Fibroblast of skin of left quadriceps (primary cell): Measurements from ENCODE around the gene DNM3.

Source experiments
- DNase-seq, 2 experiments: peaks; one replicate each; pipeline ENCODE4 v3.0.0-alpha.2; 2013; ENCODE audit warnings: low read depth in 2 of 2

Gene DNM3

DNA sequence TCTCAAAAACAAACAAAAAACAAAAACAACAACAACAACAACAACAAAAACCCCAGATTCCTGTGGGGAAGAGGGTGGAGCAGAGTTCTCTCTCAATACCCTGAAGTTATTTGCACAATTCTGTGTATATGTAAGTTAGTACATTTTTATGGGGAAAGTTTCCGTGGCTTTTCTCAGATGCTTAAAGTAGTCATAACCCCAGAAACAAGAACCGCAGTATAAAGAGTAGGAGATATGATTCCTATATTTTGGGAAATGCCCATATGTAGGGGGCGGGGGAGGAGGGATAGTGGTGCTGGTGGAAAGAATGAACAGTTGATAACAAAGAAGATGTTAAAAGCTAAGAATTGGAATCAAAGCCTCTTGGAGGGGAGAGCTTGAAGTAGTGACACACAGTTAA lies 131.5 kb downstream of the DNM3 start:
- no peak for DNase-seq

DNA sequence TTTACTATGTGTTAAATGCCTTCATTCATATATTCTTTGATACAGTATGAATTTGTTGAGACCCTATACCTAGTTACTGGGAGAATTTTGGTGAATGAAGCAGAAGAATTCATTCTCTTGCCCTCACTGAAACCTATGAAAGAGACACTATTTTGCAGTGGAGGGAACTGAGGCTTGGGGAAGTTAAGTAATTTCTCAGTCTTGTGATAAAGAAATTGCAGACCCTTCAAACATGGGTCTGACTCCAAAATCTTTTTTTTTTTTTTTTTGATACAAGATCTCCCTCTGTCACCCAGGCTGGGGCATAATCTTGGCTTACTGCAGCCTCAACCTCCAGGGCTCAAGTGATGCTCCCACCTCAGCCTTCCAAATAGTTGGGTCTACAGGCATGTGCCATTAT lies 132.1 kb downstream of the DNM3 start:
- DNase-seq = no peak

DNA sequence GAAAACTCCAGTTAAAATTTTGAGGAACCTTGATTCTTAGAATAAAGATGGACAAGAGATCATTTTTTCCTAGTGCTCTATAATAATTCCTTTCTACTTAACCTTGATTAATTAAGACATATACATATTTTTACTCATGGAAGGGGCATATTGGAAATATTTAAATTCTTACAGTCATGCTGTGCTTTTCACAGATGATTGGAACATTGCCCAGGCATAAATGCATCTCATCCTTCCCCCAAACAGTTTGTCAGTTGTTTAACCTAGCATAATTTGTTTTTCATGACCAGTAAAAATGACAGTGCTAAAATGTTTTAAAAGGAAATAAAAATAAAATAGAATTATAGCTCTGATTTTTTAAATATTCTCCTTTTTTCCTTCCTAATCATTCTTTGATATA lies 140.0 kb downstream of the DNM3 start:
- DNase-seq = no peak

DNA sequence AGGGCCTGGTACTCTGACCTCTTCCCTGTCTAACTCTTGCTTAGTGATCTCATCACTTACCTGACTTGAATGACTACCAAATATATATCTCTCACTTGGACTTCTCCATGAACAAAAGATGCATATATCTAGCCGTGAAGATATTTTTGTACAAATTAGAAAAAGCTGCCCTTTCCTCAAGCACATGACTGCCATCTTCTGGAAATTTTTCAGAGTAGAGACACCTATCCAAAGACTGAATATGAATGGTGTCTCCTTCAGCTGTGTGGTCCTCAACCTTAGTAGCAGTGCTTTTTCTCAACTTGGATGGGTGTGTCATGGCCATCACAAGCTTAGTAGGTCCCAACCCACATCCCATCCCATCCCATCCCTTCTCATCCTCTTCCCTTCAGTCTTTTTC lies 142.3 kb downstream of the DNM3 start:
- peak in 1 of 2 experiments; percentile 20 for DNase-seq

DNA sequence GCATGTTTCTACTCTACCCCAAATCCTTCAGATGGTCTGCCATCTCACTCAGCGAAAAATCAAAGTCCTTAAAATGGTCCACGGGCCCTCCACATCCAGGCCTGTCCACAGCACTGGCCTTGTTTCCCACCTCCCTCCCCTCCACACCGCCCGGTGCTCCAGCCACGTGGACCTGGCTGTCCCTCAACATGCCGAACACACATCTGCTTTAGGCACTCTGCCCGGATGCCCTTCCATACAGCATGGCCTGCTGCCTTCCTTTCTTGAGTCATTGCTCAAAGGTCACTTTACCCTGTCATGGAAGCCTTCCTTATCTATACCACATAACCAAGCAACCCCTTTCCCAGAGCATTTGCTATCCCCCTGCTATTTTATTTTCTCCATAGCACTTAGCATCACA lies 143.0 kb downstream of the DNM3 start:
- DNase-seq = no peak

DNA sequence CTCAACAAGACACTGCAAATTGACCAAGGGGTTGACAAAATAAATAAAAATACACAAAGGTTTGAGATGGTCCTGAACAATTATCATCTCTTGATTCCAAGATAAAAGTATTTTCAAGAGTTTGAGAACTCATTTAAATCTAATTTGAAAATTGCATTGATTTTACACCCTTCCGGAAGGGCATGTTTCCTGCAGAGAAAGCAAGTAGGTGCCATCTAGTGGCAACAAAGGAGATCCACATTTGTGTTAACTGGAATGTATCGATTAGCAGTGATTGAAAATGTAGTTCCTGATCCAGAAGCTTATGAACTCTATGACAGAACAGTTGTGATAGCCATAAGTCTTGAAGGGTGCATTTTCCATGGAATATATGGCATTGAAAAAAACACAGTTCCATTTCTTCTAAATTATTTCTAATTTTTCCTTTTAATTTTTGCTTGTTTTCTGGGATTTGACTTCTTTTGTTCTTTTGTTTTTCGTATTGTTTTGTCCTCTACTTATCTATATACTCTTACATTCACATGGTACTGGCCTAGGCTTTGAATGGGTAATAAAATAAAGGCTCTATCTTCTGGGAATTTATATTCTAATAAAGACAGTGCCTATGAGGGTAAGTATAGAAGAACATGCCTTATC lies 143.7 kb downstream of the DNM3 start:
- peak in 1 of 2 experiments; percentile 15 for DNase-seq

DNA sequence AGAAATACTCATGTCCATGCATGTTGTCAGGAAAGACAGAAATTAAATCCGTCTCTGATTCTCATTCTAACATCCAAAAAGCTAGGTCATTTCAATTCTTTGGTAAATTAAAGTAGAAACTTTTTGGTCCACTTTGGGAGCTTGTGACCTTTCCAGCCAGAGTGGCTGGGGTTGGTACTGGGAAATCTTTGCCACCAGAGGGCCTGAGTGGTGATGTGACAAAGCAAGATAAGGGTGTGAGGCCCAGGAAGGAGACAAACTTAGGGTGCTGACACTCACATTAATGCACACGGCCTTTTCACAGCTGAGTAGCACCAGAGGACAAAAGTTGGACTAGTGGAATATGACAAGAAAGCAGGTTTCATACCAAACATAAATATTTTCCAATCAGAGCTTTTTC lies 144.3 kb downstream of the DNM3 start:
- DNase-seq = no peak

DNA sequence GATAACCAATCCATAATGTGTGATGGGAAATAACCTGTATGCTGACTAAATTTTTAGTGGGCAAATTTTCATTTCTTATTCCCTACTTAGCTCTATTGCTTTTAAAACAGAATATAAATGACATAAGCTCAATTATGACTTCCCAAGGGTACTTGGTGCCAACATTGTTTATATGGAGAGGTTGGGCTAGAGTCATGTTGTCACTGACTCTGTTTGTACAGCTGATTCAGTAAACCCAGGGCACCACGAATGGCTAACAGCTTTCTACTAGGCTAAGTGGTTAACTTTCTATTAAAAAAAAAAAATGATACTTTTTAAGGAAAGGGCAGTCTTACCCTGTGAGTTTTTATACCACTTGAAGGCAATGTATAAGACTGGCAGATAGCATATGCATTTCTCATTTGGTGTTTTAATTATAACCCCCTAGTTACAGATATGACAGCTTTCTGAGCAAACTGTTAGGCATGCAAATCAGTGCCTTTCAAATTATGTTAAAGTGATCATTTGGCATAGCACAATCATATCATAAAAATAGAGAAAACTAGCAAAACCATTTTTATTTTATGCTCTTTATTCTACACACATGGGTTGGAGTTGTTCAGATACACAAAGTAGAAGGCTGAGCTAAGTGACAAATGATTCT lies 147.1 kb downstream of the DNM3 start:
- no peak for DNase-seq

DNA sequence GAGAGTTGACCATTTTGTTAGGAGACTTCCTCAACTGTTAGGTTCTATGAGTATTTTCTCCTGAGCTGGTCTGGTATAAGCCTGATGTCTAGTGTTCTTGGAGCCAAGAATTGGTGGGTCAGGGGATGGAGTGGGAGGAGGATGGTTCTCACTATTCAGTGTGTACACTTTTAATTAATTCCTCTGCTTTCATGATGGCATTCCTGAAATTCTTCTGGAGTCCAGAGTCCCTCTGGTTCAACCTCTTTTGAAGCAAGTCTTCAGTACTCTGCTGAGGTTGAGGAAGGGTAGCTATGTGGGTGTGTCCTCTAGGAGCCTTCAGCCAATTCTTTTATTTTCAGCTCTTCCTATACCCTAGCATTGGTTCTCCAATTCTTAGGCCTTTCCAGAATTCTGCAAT lies 149.1 kb downstream of the DNM3 start:
- no peak for DNase-seq

DNA sequence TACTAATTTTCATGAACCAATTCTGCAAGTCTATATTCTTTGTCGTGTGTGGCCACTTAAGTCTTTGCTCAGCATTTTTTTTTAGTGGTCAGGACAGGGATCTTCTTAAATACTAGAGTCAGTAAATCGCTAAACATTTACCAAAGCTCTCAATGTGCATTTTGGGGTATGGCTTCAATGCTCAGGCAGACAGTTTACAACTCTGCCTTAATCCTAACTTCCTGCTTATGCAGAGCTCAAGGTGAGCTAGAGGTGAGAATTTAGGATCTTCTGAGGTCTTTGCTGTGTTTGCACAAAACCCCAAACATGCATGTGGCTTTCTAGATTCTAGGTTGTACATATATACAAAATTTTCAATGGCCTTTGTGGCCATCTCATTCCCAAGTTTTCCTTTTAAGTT lies 153.0 kb downstream of the DNM3 start:
- DNase-seq = no peak

DNA sequence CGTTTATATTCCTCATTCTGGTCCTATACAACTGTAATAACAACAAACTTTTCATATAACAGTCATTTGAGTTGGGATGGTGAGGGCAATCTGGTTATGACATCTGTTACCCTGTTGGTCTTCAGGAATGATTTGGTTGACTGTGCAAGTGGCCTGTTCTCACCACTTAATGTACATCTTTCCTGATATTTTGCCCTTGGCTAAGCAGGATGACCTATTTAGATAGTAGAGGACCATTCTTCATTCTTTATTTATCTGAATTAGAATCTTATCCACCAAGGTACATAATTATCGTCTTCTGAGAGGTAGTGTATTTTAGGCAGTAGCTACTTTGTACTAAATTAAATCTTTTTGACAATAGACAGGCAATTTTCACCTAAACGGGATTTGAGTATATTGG lies 154.3 kb downstream of the DNM3 start:
- DNase-seq = no peak

DNA sequence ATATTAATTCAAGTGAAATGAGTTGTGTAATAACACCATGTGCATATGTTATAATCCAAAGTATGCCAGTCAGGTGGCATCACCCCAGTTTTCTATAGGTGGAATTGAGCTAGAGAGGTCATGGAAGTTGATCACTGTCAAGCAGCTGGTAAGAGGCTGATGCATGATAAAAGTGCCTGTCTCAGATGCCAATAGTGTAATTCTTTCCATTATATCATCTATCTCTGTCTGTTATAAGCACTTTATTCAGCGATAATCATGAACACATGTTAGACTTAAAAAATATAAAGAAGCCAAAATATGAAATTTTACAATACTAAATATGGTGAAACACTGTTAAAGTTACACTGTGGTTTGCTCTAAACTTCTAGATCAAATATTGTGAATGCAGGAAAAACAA lies 156.6 kb downstream of the DNM3 start:
- DNase-seq = no peak

DNA sequence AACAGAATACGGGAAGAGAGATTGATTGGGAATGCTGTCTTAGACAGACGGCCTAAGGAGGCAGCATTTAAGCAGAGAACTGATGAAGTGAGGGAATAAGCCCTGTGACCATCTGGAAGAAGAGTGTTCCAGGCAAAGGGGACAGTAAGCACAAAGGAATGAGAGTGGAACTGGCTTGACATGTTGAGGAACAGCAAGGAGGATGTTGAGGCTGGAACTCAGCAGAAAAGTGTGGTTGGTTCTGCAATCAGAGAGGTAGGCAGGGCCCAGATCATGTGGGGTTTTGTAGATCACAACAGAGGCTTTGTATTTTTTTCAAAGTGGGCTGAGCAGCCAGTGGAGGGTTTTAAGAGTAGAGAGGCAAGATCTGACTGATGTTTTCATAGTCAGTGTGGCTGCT lies 157.4 kb downstream of the DNM3 start:
- no peak for DNase-seq

DNA sequence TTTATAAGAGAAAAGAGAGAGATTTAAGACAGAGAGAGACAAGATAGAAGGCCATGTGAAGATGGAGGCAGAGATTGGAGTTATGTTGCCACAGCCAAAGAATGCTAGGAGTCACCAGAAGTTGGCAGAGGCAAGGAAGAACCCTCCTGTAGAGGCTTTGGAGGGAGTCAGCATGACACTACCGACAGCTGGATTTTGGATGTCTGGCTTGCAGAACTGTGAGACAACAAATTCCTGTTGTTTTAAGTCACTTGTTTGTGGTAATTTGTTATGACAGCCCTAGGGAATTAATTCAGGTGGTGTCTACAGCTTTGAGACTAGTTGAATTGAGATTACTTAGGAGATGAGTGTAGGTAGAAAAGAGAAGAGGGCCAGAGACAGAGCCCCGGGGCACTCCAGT lies 158.5 kb downstream of the DNM3 start:
- DNase-seq = no peak

DNA sequence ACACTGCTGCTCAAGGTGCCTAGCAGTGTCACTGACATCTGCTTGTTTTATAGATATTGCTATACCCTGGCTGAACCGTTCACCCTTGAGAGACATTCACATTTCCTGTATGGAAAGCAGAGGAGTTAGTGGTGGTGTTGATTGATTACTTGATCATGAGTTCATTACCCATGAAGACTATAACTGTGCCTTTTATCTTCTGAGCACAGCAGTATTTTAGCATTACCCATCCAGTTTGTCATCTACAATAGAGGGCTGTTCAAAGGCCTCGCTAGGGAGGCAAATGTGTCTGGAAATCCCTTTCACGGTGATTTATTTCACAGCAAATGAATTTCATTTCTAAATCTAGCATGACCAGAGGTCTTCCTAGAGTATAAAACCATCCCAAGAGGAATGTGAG lies 160.0 kb downstream of the DNM3 start:
- no peak for DNase-seq

DNA sequence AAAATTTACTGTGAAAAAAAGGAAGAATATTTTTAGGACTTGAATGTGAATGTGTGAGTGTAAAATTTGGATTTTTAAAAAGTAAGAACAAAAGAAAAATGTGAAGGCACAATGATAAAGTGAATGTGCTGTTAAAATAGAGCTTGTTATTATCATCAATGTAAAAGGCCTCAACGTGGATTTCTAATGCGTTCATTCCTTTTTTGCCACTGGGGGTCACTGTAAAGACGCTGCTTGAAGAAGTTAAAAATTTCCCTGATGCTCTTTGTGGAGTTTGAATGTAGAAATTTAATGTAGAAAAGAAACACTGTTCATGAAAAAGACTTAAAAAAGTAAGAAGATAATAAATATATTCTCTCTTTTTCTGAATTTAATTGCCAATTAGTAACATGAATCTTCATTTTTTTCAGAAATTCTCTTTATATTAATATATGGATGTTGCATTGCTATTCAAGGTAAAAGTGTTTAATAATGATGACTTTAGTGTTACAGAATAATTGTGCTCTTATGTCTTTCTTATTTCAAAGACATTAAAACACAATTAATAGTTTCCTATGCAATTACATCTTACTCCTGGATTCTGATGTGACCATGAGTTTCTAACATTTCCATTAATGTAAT lies 161.5 kb downstream of the DNM3 start:
- DNase-seq = peak; percentile 47 to 59

DNA sequence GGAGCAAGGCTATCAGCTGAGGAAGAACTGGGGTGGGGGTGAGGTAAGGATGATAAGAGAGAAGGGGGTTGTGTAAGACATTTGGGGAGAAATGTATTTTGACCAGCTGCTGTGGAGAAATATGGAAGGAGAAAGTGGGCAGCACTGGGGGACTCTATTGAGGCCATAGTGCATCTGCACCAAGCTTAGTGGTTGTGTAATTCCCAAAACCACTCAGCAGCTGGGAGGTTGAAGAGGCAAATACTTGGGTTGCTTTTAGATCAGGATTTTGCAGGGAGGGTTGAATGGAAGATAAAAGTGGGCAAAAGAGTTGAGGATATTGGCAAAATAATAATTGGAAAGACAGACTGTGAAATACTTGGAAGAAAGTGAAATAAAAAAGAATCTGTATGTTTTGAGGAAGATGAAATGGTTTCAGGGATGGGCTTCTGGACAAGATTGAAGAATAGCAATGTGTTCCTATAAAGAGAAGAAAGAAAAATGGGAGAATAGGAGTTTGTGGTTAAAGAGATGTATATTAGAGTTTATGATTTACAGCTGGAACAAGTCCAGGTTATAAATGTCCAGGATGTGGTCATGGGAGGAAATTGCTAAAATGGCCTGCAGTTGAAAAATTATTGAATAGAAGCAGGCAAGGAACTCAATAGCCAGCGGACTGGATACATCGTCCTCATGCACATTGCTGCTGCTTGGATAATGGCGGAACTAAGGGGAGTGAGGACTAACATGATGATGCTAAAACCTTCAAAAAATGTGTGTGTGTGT lies 162.7 kb downstream of the DNM3 start:
- DNase-seq = peak; percentile 37 to 40

DNA sequence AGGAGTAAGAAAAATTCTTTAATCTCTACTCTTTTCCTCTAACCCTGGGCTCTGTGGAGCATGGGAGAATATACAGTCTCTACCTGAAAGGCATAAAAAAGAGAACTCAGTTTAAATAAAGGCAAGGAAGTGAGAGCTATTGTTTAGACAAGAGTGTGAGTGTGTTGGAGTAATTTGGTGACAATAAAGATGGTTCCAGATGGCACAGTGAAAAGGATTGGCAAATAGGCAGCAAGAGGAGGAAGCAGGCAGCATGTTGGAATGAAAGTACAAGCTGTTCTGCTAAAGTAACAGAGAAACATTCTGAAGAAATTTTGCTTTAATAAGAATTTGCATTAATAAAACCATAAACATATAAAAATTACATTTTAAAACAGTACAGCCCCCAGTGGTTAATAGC lies 163.4 kb downstream of the DNM3 start:
- DNase-seq = no peak

DNA sequence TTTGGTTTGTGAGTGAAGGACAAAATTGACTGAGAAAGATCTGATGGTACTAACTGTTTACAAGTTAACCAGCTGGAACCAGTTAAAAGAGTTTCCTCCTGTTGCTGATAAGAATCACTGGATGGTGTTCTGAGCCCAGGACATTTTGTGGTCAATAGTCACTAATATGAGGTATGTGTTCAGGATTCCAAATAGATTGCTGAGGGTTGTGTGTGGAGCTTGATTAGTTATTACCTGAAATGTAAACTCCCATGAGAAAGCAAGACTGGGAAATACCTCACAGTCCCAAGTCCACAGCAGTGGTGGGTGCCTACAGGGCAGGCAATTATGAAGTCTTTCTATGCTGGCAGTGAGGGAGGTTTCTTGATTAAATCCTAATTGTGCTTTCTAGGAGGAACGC lies 164.6 kb downstream of the DNM3 start:
- DNase-seq = peak; percentile 30 to 44

DNA sequence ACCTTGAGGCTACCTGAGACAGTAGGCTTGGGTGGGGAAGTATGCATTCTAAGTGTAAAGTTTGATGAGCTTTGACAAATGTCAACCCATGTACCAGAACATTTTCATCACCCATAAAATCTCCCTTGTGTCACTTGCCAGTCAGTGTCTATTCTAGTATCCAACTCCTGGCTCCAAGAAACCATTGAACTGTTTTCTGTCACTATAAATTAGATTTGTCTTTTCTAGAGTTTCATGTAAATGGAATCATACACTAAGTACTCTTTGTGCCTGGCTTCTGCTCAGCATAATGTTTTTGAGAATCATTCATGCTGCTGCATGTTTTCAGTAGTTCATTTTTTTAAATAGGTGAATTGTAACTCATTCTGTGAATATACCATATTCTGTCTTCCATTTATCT lies 165.4 kb downstream of the DNM3 start:
- no peak for DNase-seq

DNA sequence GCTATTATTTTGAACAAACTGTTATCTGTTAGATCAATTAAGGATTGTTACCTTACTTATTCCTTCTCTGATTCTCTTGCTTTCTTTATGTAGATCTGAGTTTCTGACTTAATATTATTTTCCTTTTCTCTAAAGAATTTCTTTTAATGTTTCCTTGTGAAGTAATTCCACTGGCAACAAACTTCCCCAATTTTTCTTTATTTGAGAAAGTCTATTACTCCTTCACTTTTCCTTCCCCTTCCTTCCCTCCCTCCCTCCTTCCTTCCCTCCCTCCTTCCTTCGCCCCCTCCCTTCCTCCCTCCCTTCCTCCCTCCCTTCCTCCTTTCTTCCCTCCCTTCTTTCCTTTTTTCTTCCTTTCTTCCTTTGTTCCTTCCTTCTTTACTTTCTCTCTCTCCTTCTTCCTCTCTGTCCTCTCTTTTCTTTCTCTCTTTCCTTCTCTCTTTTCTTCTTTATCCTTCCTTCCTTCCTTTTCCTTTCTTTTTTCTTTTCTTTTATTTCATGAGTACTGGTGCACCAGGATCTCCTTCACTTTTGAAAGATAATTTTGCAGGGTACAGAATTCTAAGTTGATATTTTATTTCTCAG lies 177.5 kb downstream of the DNM3 start:
- no peak for DNase-seq

DNA sequence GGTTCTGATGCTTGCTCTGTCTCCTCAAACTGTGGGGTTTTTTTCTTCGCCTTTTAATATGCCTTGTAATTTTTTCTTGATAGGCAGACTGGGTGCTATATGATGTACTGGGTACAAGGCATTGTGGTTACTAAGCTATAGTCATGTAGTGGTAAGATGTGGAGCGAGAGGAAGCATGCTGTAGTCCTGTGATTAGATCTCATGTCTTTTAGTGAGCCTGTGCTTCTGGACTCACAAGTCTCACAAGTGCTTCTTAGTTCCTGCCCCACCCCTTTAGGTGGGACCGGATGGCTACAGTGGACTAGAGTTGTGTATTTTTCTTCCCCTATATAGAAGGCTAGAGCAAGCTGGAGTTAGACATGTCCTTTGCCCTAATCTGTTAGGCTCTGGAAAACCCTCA lies 178.7 kb downstream of the DNM3 start:
- no peak for DNase-seq
